Adrenal gland (tissue), 12 donors: ENCODE data around the gene OR2S2. TPM values are rescaled to one million over a fixed set of nuclear protein-coding genes. Genes with fewer than 3 reads are reported as not detected.
A peak's percentile ranks its signal among the peaks of the same experiment; 100 is the strongest.

Experiments used
- DNase-seq, 7 donors: peaks; one replicate each; pipeline ENCODE4 v3.0.0-alpha.2; 2019 to 2020
- H3K27ac ChIP-seq, 5 donors: fragments of 200-600 bp; sonication (generic) in 4 of 5; 1 replicate in 3 of 5; 2 replicates in 2 of 5; pipeline versions ENCODE4 v1.5.1 to v1.8.0; 2016 to 2020; ENCODE audit warnings: mild to moderate bottlenecking in 1 of 5
- H3K27me3 ChIP-seq: fragments of 200-600 bp; 2 replicates; pipeline ENCODE4 v1.8.0; 2021
- H3K36me3 ChIP-seq, 2 donors: fragments of 200-600 bp; replicated peaks in 1 of 2; 1 replicate in 1 of 2; 2 replicates in 1 of 2; pipeline versions ENCODE4 v1.5.1 to v1.8.0; 2018 to 2022
- H3K4me1 ChIP-seq, 2 donors: fragments of 200-600 bp; replicated peaks in 1 of 2; 1 replicate in 1 of 2; 2 replicates in 1 of 2; pipeline versions ENCODE4 v1.5.1 to v1.8.0; 2018 to 2021
- H3K4me3 ChIP-seq, 4 donors: fragments of 200-600 bp; sonication (generic) in 3 of 4; one replicate each; pipeline ENCODE4 v1.5.1; 2016 to 2018
- H3K9me3 ChIP-seq, 3 donors: fragments of 200-600 bp; sonication (generic) in 1 of 3; replicated peaks in 1 of 3; 1 replicate in 2 of 3; 2 replicates in 1 of 3; pipeline versions ENCODE4 v1.5.1 to v1.8.0; 2016 to 2021
- CTCF ChIP-seq, 6 experiments: fragments of 450-650 bp in 4 of 6; fragments of 200-600 bp in 2 of 6; sonication (generic) in 1 of 6; IDR thresholded peaks; 1 replicate in 5 of 6; 2 replicates in 1 of 6; pipeline versions ENCODE4 v1.5.1 to v1.8.0; 2016 to 2021; ENCODE audit warnings: antibody characterized with exemption in 6 of 6, mild to moderate bottlenecking in 2 of 6, moderate library complexity in 1 of 6
- POLR2A ChIP-seq, 2 donors: fragments of 450-650 bp; IDR thresholded peaks; one replicate each; pipeline ENCODE4 v1.6.1; 2017; ENCODE audit warnings: antibody characterized with exemption in 2 of 2, mild to moderate bottlenecking in 2 of 2, moderate library complexity in 1 of 2
- WGBS, 4 donors: extraction: QIAGEN DNeasy Blood & Tissue Kit in 2 of 4; methylation state at CpG; one replicate each; pipeline versions ENCODE4 v1.1.5 to v1.1.7; 2013 to 2017; 5-methylcytosine and 5-hydroxymethylcytosine counted together
- intact Hi-C, 2 donors: fragments of 100-400 bp; cut with DNase I; formaldehyde crosslinking; loops; one replicate each; pipeline versions ENCODE4 v1.14.1 to v1.15.0; 2022 to 2023
- polyA plus RNA-seq, 3 donors: library from polyadenylated mRNA; stranded (reverse); fragments of 200-250 nt in 2 of 3; fragments of 350-450 nt in 1 of 3; fragmentation: Illumina TruSeq in 1 of 3; extraction: RNeasy Lipid Tissue Mini Kit (QIAGEN cat#74804) in 1 of 3; gene quantifications; one replicate each; pipeline ENCODE4 v1.2.3, GENCODE V29; 2013 to 2014
- total RNA-seq, 9 donors: library from RNA; depleted of rRNA in 4 of 9; stranded (reverse); fragments of >200 nt in 4 of 9; fragments of 120-200 nt in 1 of 9; fragmentation: NEBNext Ultra II Directional in 1 of 9; extraction: Animal tissue kit (Norgen Biotek cat#: 25700) in 1 of 9; gene quantifications; one replicate each; pipeline versions ENCODE4 v1.1.0 to v1.2.4, GENCODE V29; 2013 to 2023
- donor health status: healthy with polysubstance abuse.
- donor health status: Bipolar disorder and iron deficiency.
- donor health status: DM: yes; HTN: yes; CAD: no.
- donor health status: DM: no; HTN: no; CAD: no.
- donor health status: DM: no; HTN: no; CAD: no.
- donor health status: DM: yes; HTN: yes; CAD: no.

OR2S2 gene
- total and polyA plus RNA-seq, 12 donors = not detected

DNA sequence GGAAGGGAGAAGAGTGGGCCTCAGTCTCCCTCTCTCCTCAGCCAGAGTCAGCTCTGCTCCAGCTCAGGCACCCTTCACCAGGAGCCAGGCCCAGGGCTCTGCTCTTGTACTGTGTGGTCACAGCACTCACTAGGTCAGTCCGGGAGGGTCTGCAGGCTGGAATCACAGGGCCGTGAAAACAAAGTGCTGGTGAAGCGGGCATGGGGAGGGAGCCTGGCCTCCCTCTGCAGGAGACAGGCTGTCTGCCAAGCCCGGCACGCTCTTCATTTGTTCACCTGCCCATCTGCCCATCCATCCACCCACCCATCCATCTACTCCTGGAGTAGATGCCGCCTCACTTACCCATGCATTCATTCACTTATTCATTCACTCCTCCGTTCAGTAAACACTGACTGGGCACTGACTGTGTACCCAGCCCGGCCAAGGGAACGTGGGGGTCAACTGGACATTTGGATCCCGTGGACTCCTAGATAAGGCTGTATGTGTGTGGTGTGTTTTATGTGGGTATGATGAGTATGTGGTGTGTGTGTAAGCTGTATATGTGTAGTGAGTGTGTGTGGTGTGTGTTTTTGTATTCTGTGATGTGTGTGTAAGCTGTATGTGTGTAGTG, 45.1 kb downstream of the OR2S2 start:
- H3K4me1 ChIP-seq = peaks cover 21 to 29% of the 10 kb centered on the region in 2 donors
- H3K27me3 ChIP-seq = no peaks in the 10 kb centered on the region
- intact Hi-C loops = no loop called here
- WGBS, 4 donors = 83 to 91% (median 87%) methylated on average over 10 of the region's 10 CpGs
- no peak overlapping the region for H3K4me3 ChIP-seq
- DNase-seq = no peak
- peak overlapping the region in 1 of 5 donors; percentile 14 for H3K27ac ChIP-seq
- no peaks in the 10 kb centered on the region for H3K9me3 ChIP-seq
- no peaks in the 10 kb centered on the region for H3K36me3 ChIP-seq
- TF ChIP-seq POLR2A (IDR thresholded peaks at IDR 0.05) (no peak), CTCF (IDR thresholded peaks at IDR 0.05) (no peak)

GRCh38 chr9:35911690-35912089, 46.3 kb downstream of the OR2S2 start:
- H3K36me3 ChIP-seq = no peaks in the 10 kb centered on the region
- DNase-seq = no peak
- TF ChIP-seq POLR2A (IDR thresholded peaks at IDR 0.05) (no peak), CTCF (IDR thresholded peaks at IDR 0.05) (no peak)
- no peaks in the 10 kb centered on the region for H3K9me3 ChIP-seq
- H3K27ac ChIP-seq = peak overlapping the region in 1 of 5 donors; percentile 31
- H3K27me3 ChIP-seq = no peaks in the 10 kb centered on the region
- no peak overlapping the region for H3K4me3 ChIP-seq
- H3K4me1 ChIP-seq = peaks cover 31 to 41% of the 10 kb centered on the region in 2 donors
- intact Hi-C loops = no loop called here
- 77 to 89% (median 82%) methylated on average over 10 of the region's 10 CpGs for WGBS, 4 donors

DNA sequence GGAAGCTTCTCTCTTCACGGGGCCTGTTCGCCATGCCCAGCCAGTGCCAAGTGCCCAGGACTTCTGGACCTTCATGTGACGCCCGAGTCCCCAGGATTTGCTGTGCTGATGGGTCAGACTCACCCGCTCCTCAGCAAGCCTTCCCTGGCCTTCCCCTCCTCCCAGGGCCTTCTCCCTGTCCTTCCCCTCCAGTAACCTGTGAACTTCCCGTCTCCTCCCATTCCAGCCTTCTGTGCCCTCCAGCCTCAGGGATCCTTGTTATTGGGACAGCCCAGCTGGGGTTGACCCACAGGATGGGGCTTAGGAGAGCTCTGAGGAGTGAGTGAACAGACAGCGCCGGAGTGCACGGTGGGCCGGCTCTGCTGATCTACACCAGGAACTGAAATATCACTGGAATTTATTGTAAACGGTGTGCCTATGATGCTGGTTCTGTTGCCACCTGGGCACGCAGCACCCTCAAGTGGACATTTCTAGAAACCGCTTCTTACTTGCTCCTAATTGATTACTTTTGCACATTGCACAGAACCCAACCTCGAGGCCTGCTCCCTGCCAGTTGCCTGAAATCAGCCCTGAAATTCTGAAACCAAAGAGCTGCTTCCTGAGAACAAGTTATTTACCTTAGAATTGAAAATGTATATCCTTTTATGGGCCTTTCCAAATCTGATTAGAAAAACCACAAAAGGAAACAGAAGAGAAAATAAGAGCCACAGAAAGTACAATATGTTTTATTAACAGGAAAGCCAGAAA, 47.2 kb downstream of the OR2S2 start:
- H3K27me3 ChIP-seq = no peaks in the 10 kb centered on the region
- no peaks in the 10 kb centered on the region for H3K36me3 ChIP-seq
- peak overlapping the region in 2 of 5 donors; percentile 8 to 94 for H3K27ac ChIP-seq
- intact Hi-C loops = no loop called here
- peaks cover 38 to 48% of the 10 kb centered on the region in 2 donors for H3K4me1 ChIP-seq
- H3K9me3 ChIP-seq = no peaks in the 10 kb centered on the region
- DNase-seq = peak in 4 of 7 donors; percentile 42 to 73 (median 45)
- no peak overlapping the region for H3K4me3 ChIP-seq
- peak in 1 of 2 donors; percentile 32 for TF ChIP-seq POLR2A (IDR thresholded peaks at IDR 0.05)
- peak in 5 of 6 experiments; percentile 8 to 42 (median 35) for TF ChIP-seq CTCF (IDR thresholded peaks at IDR 0.05)
- WGBS, 4 donors = 54 to 72% (median 62%) methylated on average over 9 to 14 of the region's 14 CpGs

- DNase-seq = no peak
- Histone ChIP-seq H3K9me3 (no peaks in the 10 kb centered on the region), H3K4me3 (no peak overlapping the region), H3K36me3 (no peaks in the 10 kb centered on the region), H3K4me1 (peaks cover 38 to 55% of the 10 kb centered on the region in 2 donors), H3K27ac (peak overlapping the region in 4 of 5 donors; percentile 8 to 94 (median 82)), H3K27me3 (no peaks in the 10 kb centered on the region)
- intact Hi-C loops = loop anchor here in 1 of 2 donors (5.0 kb wide), 1 partner anchor 37 kb away; no protein-coding TSS in a partner anchor
- whole genome bisulfite sequencing, 4 donors = 82 to 90% (median 88%) methylated on average over 19 to 34 of the region's 34 CpGs
- TF ChIP-seq CTCF (IDR thresholded peaks at IDR 0.05) (no peak), POLR2A (IDR thresholded peaks at IDR 0.05) (peak in 1 of 2 donors; percentile 10)
Measured at GRCh38 chr9:35909687-35910612, 48.0 kb downstream of the OR2S2 start.
